ENCODE results near the gene CFAP298.

Gene CFAP298

DNA sequence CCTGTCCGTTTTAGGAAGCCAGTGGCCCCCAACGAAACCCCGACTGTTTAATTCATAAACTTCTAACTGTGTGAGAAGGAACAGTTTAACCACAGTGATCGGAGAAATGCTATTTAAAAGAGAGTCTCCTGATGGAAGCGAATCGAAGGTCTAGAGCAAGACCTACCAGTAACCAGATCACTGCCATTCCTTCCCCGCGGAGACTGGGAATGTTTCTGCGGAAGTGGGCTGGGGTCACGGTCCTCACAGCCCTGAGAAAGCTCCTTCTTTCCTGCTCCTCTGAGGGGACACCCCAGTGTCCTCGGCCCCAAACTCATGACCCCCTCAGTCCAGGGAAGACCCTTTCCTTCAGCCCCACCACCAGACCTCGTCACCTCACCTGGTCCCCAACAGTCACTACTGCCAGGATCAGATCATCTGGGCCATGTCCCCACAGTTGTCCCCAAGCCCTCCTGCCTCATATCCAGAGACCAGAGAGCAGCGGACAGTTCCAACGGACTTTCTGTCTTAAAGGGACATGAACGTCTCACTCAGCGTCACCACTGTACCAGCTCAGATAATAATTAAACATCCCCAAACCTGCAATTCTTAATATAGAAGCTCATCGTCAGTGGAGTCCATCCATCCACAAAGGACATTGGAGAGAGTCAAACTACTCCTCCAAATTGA is 27.0 kb downstream of the CFAP298 start, which contains the start of gene TCP10L:
Gene TCP10L (minus strand): TSS at position 482 of the 669 bp plus-strand sequence. CDS start 1,219 bp downstream, outside the sequence.
- TF ChIP-seq CTCF (IDR thresholded peaks at IDR 0.05): no peak
- H3K4me1 ChIP-seq (ENCODE audit: control insufficient read depth in 1 of 2, insufficient read depth in 1 of 2, low read depth in 1 of 2, low read length in 1 of 2): no peaks in the 10 kb centered on the region
- H3K27ac ChIP-seq: no peak within 1 kb of the TSS
- H3K9me3 ChIP-seq: no peaks in the 10 kb centered on the region
- no peaks in the 10 kb centered on the region for H3K27me3 ChIP-seq
- H3K36me3 ChIP-seq: no peaks in the 10 kb centered on the region
- H3K4me3 ChIP-seq (ENCODE audit: low read depth in 1 of 2, low read length in 1 of 2): no peak within 1 kb of the TSS

- Histone ChIP-seq H3K27ac (no peak overlapping the region), H3K4me1 (ENCODE audit: control insufficient read depth in 1 of 2, insufficient read depth in 1 of 2, low read depth in 1 of 2, low read length in 1 of 2) (no peaks in the 10 kb centered on the region), H3K9me3 (no peaks in the 10 kb centered on the region), H3K27me3 (no peaks in the 10 kb centered on the region), H3K4me3 (ENCODE audit: low read depth in 1 of 2, low read length in 1 of 2) (no peak overlapping the region), H3K36me3 (no peaks in the 10 kb centered on the region)
- TF ChIP-seq CTCF (IDR thresholded peaks at IDR 0.05): no peak
These were observed 27.7 kb downstream of the CFAP298 start for GRCh38 chr21:32584472-32584871.

DNA sequence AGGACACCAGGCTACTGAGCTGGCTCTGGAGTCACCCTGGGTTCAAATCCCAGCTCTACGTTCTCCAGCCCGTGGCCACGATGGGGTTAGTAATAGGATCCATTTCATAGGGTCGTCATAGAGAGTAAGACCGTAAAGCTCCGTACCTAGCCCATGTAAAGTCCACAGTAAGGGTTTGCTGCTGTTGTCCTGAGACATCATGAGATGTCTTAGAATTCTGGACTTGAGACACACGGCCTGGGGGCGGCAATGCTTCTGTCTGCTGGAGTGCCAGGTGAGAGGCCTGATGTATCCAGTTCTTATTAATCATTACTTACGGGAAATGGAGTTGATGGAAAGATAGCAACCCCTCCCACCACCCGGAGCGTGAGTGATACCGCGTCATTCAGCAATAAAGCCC is 30.4 kb downstream of the CFAP298 start:
- Histone ChIP-seq H3K9me3 (no peaks in the 10 kb centered on the region), H3K4me1 (ENCODE audit: control insufficient read depth in 1 of 2, insufficient read depth in 1 of 2, low read depth in 1 of 2, low read length in 1 of 2) (no peaks in the 10 kb centered on the region), H3K27me3 (no peaks in the 10 kb centered on the region), H3K4me3 (ENCODE audit: low read depth in 1 of 2, low read length in 1 of 2) (no peak overlapping the region), H3K27ac (no peak overlapping the region), H3K36me3 (no peaks in the 10 kb centered on the region)
- no peak for TF ChIP-seq CTCF (IDR thresholded peaks at IDR 0.05)

DNA sequence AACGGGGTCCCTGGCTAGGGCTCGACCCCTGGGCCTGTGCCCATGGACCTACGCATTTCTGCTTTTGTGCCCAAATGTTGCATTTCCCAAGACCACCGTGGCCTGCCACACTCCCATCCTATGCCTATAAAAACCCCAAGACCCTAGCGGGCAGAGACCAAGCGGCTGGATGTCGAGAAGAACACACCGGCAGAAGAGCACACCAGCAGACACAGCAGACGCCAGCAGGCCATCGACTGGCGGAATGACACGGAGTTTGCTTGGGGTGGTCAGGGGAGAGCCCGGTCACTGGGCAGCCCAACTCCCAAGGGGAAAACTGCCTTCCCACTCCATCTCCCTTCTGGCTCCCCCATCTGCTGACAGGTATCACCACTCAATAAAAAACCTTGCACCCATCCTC is 31.2 kb downstream of the CFAP298 start:
- H3K27me3 ChIP-seq: no peaks in the 10 kb centered on the region
- no peak overlapping the region for H3K27ac ChIP-seq
- H3K36me3 ChIP-seq: no peaks in the 10 kb centered on the region
- TF ChIP-seq CTCF (IDR thresholded peaks at IDR 0.05): no peak
- no peaks in the 10 kb centered on the region for H3K9me3 ChIP-seq
- no peaks in the 10 kb centered on the region for H3K4me1 ChIP-seq (ENCODE audit: control insufficient read depth in 1 of 2, insufficient read depth in 1 of 2, low read depth in 1 of 2, low read length in 1 of 2)
- no peak overlapping the region for H3K4me3 ChIP-seq (ENCODE audit: low read depth in 1 of 2, low read length in 1 of 2)

- Histone ChIP-seq H3K36me3 (no peaks in the 10 kb centered on the region), H3K27me3 (no peaks in the 10 kb centered on the region)
- no peak for TF ChIP-seq CTCF (IDR thresholded peaks at IDR 0.05)
These were observed 34.0 kb downstream of the CFAP298 start for GRCh38 chr21:32578107-32578691.

More at GRCh38 chr21:32578107-32578691, 34.0 kb downstream of the CFAP298 start:
- H3K4me3 ChIP-seq (ENCODE audit: low read depth in 1 of 2, low read length in 1 of 2): no peak overlapping the region
- H3K4me1 ChIP-seq (ENCODE audit: control insufficient read depth in 1 of 2, insufficient read depth in 1 of 2, low read depth in 1 of 2, low read length in 1 of 2): no peaks in the 10 kb centered on the region
- no peak overlapping the region for H3K27ac ChIP-seq
- no peaks in the 10 kb centered on the region for H3K9me3 ChIP-seq

Measured in neutrophil (primary cell).